GM12801 (cell line): Measurements from ENCODE around the gene PRKN.

Experiments used
- CTCF ChIP-seq: IDR thresholded peaks from one replicate; pipeline ENCODE4 v1.5.1; 2011; ENCODE audit warnings: control low read depth; ENCODE audit not compliant: insufficient read length; ENCODE audit errors: extremely low read depth

Gene PRKN

DNA sequence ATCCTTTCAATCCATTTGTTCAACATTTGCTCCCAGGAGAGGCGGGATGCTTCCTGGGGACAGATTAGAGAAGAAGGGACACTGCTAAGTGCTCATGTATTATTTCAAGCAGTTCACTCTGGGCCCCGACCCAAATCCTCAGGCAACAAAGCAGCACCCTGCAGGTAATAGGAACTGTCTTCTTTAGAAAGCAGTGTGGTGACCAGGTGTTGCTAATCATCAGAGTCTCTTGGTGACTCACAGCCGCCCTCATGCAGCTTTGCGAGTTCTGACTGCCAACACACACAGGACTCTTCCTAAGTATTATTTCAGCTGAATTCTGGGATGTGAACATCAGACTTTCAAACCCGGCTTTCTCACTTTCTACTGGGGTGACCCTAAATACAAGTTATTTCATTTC is 356.4 kb downstream of the PRKN start:
- TF ChIP-seq CTCF: no peak

DNA sequence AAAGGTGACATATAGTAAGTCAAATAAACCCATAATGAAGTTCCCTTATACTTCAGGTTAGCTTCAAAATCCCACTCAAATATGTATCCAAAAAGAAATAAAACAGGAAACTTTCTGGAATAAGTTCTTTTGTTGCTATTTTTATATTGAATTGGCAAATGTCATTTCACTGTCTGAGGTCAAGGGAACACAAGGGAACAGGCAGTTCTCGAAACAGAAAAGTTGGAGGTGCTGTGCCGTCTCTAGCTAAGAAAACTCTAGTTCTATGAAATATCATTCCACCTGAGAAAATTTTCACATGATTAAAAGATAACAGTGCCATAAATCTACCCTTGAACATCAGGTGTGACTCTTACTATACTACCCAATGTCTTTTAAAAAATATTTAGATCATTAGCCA is 358.5 kb downstream of the PRKN start:
- TF ChIP-seq CTCF: no peak

DNA sequence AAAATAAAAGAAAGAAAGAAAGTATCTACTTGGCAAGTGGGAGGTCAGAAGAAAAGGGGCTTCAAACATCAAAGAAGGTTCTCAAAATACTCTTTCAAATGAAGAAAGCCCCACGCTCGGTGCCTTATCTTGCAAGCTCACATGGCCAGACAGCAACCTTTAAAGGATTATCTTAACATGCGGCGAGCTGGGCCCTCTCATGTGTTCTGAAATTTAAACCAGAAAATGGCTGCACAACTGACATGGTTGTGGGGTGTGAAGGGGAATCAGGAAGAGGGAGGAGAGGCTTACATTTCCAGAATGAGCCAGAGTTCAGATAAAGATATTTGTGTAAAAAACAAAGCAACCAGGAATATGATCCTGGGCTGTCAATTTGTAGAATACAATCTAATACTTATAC is 363.1 kb downstream of the PRKN start:
- no peak for TF ChIP-seq CTCF

DNA sequence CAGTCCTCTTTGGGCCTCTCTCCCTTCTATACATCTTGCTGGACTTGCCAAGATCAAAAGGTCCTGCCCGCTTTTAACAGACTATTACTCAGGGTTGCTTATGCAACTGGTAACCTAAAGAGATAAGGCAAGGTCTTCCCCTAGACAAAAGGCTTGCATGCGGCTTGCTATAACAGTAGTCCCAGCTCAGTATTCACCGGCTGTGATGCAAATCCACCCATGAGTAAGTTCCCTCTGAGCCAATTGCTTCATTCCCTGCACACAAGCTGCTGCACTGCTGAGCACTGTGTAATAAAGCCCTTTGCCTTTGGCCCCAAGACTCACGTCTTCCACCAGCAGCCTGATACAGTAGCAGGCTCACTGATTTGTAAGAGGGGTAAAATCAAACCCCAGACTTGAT is 363.8 kb downstream of the PRKN start:
- TF ChIP-seq CTCF: no peak

DNA sequence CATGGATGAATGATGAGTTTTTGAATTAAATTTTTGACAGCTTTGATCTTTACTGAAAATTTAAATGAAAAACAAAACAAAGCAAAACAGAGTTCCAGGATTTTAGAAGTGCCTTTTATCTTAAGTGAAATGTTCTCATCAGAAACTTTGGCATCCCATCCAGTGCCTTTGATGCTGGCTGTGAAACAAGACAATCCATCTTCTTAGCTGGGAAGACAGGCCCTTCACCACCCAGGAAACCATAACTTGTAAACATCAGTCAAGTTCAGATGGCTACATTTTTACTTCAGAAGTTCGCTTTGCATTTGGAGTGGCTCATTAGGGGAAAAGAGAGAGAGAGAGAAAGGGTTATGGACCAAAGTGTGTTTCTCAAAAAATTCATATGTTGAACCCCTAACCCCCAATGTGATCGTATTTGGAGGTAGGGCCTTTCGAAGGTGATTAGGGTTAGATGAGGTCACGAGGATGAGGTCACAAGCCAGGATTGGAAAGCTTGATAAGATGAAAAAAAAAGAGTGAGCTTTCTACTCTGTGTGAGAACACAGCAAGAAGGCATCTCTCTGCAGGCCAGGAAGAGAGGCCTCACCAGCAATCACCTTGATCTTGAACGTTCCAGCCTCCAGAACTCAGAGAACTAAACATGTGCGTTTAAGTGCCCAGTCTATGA is 366.5 kb downstream of the PRKN start:
- no peak for TF ChIP-seq CTCF

DNA sequence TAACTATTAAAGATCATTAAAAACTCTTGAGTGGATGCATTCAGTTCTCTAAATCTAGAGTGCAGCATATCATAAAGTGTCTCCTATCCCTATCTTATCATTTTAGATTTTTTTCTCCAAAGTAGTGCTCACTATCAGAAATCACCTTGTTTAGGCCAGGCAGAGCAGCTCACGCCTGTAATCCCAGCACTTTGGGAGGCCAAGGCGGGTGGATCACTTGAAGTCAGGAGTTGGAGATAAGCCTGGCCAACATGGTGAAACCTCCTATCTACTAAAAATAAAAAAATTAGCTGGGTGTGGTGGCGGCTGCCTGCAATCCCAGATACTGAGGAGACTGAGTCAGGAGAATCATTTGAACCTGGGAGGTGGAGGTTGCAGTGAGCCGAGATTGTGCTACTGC is 368.9 kb downstream of the PRKN start:
- no peak for TF ChIP-seq CTCF

DNA sequence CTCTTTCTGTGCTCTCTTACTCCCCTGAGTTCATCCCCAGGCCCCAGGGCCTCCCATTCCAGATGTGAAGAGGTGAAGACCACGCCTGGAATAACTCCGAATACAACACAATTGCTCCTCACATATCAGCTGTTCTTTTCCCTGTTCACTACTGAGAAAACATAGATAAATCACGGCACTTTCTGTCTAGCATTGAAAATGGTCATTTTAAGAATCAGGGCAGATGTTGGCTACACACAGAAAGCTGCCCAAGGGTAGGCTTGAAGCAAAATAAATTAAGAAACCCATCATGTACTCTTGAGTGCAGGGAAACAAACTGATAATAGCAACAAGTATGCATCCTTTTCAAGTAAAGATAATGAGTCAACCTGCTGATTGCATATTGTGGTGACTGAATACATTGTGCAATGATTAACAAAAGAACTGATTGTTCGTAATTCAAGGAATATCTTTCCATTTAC is 382.5 kb downstream of the PRKN start:
- no peak for TF ChIP-seq CTCF
